NCI-H1105 treated with DMSO at 0.1 percent for 48 hours (cell line): ENCODE data around the gene OLFM3.

Experiments used
- DNase-seq: peaks from one replicate; lab custom pipeline; 2025; lab: John Stamatoyannopoulos, UW

Gene OLFM3

DNA sequence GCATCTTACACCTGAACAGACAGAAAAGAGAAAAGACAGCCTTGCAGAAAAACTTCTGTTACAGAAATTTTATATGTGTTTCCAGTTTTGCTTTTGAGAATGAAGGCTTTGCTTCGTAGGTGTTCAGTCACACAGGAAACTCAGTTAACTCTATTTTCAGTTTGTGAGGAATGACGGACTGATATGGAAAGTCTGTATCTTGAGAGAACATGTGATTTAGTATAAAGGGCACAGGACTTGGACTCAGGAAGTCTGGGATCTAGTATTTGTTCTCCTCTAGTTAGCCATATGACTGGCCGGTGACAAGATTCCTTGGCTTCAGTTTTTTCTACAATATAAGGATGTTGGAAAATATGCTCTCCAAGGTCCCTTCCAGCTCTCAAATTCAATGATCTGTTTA, 149.1 kb downstream of the OLFM3 start:
- no peak for DNase-seq

DNA sequence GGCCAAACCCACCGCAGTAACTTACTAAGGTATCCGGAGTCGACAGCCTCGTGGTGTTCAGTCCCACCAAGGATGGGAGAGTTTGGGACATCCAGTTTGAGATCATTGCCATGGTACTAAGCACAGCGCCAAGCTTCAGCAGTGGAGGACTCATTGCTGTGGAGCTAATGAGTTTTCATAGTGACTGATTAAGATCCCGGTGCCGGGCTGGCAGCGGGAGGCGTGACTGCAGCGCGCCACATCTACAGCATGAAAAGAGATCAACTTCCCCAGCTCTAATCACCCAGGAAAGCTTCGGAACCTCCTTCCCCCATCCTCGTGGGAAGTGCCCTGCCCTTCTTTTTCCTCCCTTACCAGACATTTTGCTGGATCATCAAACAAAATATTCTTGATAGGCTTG, 149.9 kb downstream of the OLFM3 start:
- DNase-seq: peak; percentile 59

DNA sequence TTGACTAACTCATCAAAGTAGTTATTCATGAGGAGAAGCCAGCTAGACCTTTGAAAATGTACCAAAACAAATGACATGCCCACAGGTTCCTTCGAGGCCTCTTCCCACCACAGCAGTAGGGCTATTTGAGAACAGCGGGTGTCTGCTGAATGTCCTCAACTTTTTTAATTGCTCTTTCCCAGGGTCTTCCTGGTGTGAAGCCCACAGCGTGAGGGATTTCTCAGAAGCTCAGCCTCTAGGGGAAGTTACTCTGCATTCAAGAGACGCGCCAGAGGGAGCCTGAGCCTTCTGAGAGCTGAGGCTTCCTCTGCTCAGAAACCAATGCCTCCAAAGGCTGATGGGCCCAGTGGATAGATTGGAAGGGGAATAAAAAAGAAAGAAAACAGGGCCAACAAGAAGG, 153.6 kb downstream of the OLFM3 start:
- DNase-seq: no peak

DNA sequence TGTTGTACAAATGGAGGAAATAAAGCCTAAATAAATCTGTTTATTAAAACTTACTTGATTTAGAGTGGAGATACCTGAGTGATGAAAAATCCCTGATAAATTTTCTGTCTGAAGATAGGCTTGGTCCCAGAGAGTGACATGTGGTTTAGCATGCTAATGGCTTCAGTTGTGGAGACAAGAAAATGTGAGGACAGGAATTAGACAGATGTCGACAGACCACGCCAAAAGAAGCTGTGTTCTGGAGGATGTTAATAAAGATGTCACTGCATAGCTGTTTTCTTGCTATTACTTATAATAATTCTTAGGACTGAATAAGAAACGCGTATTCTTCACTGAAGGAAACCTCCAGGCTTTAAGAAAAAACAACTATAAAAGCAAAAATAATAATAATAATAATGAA, 154.9 kb downstream of the OLFM3 start:
- DNase-seq: no peak

DNA sequence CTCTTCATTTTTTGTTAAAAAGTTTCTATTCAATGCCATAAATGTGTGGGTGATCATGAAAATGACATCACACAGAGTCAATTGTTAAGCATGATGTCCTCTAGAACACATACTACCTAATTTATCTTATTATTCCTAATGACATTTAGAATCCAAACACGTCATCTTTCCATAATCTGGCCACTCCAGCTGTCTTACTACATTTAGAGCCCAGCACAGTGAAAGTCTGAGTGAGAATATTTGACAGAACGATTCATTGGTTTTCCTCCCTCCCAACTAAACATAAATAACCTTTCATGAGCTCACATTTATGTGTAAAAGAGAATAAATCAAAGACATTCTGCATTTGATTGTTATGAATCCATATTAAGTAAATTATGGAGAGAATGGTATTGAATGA, 160.7 kb downstream of the OLFM3 start:
- no peak for DNase-seq

DNA sequence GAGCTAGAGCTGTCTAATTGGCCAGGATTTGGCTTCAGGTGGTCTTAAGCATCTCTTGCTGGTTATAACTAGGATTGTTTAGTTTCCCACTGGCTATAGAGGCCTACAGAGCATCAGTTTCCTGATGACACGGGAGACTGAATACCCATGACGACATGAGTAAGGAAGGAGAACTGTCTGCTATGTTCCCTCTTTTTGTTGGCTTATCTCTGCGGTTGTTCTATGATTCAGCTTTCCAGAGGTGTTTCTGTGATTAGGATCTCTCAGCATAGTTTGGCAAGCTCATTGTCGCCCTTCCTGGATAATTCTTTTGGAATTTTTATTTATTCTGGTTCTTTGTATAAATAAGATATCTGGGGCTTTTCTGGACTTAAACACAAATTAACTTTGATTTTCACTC, 163.4 kb downstream of the OLFM3 start:
- no peak for DNase-seq

GRCh38 chr1:101826416-101826815, 170.3 kb downstream of the OLFM3 start:
- no peak for DNase-seq

GRCh38 chr1:101820071-101820470, 176.7 kb downstream of the OLFM3 start:
- peak; percentile 70 for DNase-seq

- no peak for DNase-seq
Measured at GRCh38 chr1:101816262-101816661, 180.5 kb downstream of the OLFM3 start.

GRCh38 chr1:101798417-101798816, 198.3 kb downstream of the OLFM3 start:
- DNase-seq: no peak

- DNase-seq: no peak
Measured at GRCh38 chr1:101797722-101798121, 199.0 kb downstream of the OLFM3 start.

DNA sequence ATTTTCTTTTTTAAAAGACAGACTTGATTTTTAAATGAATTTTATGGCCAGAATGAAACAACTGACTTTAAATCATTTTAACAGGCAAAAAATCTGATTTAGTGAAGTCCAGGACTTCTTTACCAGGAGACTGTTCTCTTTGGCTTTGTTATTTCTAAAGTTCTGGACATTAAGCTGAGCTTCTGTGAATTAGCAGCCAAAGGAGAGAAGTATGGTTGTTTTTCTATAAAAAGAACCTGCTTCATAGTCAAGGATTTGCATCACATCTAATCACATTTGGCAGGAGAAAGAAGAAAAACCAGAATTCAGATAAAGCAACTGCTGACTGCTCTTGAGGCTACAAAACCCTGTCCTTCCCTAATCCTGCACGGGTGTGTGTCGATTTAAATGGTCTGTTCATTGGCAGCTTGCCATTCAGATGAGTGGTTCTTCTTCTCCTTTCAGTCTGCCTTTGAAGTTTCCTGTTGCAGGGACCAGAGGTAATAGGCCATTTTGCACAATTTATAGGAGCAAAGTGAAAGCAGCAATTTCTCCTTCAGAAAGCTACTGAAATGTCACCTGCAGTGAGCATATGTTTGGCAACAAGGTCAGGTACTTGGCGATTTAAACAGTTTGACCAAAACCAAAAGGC, 215.4 kb downstream of the OLFM3 start:
- peak; percentile 100 for DNase-seq

- DNase-seq: peak; percentile 20
Measured at GRCh38 chr1:101769520-101769919, 227.2 kb downstream of the OLFM3 start.

- DNase-seq: no peak
Measured at GRCh38 chr1:101757985-101758384, 238.7 kb downstream of the OLFM3 start.

DNA sequence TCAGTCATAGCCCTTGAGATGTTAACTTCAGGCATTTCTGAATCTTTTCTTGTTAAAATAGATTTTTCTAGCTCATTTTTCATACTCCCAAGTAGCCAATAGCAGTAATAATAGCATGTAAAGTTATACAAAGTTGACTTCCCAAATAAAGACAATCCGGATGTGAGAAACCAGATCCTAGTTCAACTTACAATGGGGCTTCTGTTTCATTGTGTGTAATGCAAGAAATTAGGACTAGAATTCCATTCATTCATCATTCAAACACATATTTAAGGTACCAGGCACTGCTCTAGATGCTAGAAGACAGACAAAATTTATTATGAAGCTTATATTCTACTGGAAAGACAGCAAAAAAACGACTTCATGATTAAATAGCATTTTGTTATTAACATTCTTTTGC, 240.3 kb downstream of the OLFM3 start:
- DNase-seq: no peak
